Anterior cingulate cortex (tissue), 58 donors: ENCODE data around the gene OTOL1.
"Not testable (repeated sequence)": the region's sequence is repeated elsewhere in the genome, so short reads cannot be mapped to it uniquely, and the experiment has no call there.

Experiments
- DNase-seq, 58 donors: peaks; one replicate each; lab custom pipeline; 2025; lab: John Stamatoyannopoulos, UW

The OTOL1 gene

GRCh38 chr3:161496508-161496907 is at the start of gene OTOL1:
OTOL1 (plus strand) TSS chr3:161496808; CDS start chr3:161496808, 0 bp downstream.
- DNase-seq = no peak

GRCh38 chr3:161449785-161450184 is 46.8 kb upstream of the OTOL1 start:
- no peak for DNase-seq

- no peak for DNase-seq
Observed at GRCh38 chr3:161452179-161452578, 44.4 kb upstream of the OTOL1 start.

- no peak for DNase-seq
Observed at GRCh38 chr3:161454615-161455014, 42.0 kb upstream of the OTOL1 start.

GRCh38 chr3:161455962-161456361 is 40.6 kb upstream of the OTOL1 start:
- DNase-seq = no peak

- DNase-seq = no peak
Observed at GRCh38 chr3:161462138-161462537, 34.5 kb upstream of the OTOL1 start.

- no peak for DNase-seq
Observed at GRCh38 chr3:161471211-161471610, 25.4 kb upstream of the OTOL1 start.

- DNase-seq = no peak
Observed at GRCh38 chr3:161474139-161474538, 22.5 kb upstream of the OTOL1 start.

- DNase-seq = no peak
Observed at GRCh38 chr3:161474741-161475140, 21.9 kb upstream of the OTOL1 start.

GRCh38 chr3:161475206-161475605 is 21.4 kb upstream of the OTOL1 start:
- no peak for DNase-seq

GRCh38 chr3:161475905-161476304 is 20.7 kb upstream of the OTOL1 start:
- no peak for DNase-seq

- DNase-seq = no peak
Observed at GRCh38 chr3:161484226-161484625, 12.4 kb upstream of the OTOL1 start.

GRCh38 chr3:161488284-161488683 is 8.3 kb upstream of the OTOL1 start:
- not testable (repeated sequence) for DNase-seq

GRCh38 chr3:161489395-161489794 is 7.2 kb upstream of the OTOL1 start:
- DNase-seq = no peak

- DNase-seq = not testable (repeated sequence)
Observed at GRCh38 chr3:161490845-161491244, 5.8 kb upstream of the OTOL1 start.

- no peak for DNase-seq
Observed at GRCh38 chr3:161498259-161498921, 1.8 kb downstream of the OTOL1 start.

GRCh38 chr3:161500068-161500796 is 3.6 kb downstream of the OTOL1 start:
- no peak for DNase-seq

- DNase-seq = no peak
Observed at GRCh38 chr3:161503271-161503670, 6.7 kb downstream of the OTOL1 start.

- no peak for DNase-seq
Observed at GRCh38 chr3:161508852-161509477, 12.4 kb downstream of the OTOL1 start.

GRCh38 chr3:161510510-161511260 is 14.1 kb downstream of the OTOL1 start:
- no peak for DNase-seq

GRCh38 chr3:161523916-161524315 is 27.3 kb downstream of the OTOL1 start:
- DNase-seq = no peak
